NCI-H748 (cell line): Measurements from ENCODE around the gene MYADML2.
A peak's percentile ranks its signal among the peaks of the same experiment; 100 is the strongest.
"Not testable (repeated sequence)": the region's sequence is repeated elsewhere in the genome, so short reads cannot be mapped to it uniquely, and the experiment has no call there.

Experiments
- DNase-seq: peaks from one replicate; lab custom pipeline; 2025; ENCODE audit not compliant: unreplicated experiment; lab: John Stamatoyannopoulos, UW

MYADML2 gene

DNA sequence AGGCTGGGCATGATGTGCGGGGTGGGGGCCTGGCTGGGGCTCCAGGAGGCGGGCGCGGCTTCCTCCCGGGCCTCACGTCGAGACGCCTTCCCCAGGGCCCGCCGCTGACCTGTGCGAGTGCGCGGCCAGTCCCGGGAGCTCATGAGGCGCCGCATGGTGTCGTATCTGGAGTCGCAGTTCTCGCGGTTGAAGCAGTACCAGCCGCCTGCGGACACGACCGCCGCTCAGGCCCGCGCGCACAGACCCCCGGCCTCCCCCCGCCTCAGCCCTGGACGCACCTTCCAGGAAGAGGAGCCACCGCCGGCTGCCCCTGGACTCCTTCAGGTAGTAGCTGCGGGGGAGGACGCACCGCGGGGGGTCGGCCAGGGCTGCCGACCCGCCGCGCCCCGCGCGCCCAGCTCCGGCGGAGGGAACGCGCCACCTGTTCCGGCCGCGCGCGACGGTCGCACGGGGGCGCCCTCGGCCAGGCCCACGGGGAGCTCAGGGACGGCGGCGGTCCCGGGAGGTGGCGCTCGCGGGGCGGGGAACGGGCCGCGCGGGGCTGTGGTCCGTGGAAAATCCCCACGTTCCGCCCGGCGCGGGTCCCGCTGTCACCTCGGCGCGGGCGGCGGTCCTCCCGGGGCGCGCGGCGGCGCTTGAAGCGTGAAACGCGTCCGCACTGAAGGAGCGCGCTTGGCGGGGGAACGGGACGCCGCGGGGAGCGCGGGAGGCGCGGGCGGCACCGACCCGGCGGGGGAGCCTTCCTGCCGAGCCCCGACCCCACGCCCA, 12.5 kb upstream of the MYADML2 start:
- DNase-seq, result peak; percentile 73

DNA sequence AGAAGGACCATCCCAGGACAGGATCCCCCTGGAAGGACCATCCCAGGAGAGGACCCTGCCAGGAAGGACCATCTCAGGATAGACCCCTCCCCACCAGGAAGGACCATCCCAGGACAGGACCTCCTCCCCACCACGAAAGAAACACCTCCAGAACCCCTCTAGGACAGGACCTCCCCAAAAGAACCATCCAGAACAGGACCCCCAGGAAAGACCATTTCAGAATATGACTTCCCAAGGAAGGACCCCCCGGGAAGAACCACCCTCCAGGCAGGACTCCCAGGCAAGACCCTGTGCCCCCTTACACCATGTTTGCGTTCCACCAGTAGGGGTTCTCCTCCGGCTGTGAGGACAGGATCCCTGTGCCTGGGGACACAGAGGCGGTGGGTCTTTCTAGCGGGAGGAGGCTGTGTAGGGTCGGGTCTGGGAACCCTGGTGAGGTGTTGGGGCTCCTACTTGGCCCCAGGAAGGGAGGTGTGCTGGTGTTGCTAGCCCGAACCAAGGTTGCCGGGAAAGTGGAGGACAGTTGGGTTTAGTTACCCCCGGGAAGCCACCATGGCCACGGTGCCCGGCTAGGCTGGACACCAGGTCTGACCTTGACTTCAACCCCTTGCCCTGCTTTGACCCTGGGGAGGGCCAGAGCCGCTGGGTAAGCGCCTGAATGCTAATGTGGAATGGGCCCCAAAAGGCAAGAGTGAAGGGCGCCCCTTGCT, 11.8 kb upstream of the MYADML2 start:
- DNase-seq, result no peak

DNA sequence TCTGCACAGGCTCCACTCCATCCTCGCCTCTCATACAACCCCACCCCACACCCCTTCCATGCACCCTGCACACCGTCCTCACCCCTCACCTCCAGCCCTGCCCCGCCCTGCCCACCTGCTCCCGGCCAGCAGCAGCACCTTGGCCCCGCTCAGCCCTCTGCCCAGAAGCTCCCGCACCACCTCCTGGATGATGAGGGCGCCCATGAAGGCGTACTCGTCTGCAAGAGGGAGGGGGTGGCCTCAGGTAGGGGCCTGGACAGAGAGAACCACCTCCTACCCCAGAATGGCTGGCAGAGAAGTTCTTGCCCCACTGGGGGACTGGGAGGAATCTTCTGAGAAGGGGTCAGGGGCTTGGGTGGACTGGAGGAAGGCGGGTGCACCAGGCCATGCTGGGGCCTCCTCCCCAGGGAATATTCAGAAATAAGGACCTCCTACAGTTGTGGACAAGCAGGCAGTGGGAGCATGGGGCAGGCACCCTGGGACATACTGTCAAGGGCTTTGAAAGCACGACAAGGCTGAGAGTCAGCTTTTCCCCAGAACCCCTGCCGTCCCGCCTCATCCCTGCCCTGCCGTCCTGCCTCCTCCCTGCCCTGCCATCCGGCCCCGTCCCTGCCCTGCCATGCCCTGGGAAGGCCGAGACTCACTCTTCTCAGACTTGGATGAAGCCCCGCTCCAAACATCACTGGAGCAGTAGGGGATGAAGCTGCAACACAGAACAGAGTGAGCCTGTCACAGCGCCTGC, 10.8 kb upstream of the MYADML2 start:
- no peak for DNase-seq

DNA sequence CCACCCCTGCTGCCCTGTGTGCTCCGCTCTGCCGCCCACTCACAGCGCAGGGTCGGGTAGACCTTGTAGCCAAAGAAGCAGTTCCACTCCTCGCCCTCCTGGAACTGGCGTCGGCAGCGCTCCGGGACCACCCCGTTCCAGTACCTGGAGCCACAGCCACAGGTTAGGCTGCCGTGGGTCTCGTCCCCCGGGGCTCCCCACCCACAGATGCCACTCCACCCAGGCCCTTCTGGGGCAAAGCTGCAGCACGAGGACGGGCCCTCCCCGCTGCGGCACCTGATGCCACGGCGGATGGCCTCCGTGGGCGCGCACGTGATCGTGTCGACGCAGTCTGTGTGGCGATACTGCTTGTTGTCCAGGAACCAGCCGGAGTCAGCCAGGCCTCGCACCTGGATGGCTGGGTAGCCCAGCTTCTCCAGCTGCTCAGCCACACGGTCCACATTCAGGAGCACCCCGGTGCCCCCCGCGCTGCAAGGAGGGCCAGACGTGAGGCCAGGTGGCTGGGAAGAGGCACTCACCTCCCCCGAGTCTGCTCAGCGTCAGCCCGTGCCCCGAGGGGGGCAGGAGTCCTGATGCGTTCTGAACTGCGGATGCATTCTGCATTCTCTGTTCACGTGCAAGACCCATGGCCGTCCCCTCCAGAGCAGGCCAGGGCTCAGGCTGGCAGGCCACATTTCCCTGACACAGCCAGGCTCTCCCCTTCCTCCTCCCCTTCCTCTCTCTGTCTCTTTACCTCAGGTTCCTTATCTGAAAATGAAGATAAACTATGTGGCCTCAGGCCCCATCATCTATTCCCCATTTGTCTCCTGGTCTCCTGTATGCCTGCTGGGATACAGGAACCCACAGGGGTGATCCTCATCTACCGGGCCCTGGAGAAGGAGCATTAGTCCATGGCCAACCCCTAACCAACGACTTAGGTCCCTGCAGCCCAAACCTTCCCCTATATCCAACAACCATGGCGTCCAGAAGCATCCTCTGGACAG, 9.9 kb upstream of the MYADML2 start:
- no peak for DNase-seq

DNA sequence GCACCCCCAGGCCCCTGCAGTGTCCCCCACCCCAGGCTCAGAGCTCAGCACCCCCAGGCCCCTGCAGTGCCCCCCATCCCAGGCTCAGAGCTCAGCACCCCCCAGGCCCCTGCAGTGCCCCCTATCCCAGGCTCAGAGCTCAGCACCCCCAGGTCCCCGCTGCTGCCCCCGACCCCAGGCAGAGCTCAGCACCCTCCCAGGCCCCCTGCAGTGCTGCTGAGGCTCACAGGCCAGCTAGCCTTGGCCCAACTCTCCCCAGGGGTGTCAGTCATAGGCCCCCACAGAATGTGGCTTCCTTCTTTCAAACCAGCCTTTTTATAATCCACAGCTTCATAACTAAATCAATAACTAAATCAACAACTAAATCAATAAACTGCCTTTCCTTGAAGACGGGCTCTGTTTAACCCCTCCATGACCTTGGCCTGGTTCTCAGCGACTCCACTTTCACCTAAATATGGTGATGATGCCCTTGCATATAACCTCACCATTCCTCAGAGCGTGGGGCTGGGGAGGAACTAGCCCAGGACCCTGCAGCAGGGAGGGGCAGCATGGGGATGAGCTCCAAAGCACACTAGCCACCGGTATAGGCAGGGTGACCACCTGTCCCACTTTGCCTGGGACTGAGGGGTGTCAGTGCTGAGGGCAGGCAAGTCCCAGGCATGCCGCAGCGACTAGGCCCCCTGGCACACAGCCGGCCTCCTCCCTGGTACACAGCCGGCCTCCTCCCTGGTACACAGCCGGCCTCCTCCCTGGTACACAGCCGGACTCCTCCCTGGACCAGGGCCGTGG, 8.9 kb upstream of the MYADML2 start:
- DNase-seq, result no peak

DNA sequence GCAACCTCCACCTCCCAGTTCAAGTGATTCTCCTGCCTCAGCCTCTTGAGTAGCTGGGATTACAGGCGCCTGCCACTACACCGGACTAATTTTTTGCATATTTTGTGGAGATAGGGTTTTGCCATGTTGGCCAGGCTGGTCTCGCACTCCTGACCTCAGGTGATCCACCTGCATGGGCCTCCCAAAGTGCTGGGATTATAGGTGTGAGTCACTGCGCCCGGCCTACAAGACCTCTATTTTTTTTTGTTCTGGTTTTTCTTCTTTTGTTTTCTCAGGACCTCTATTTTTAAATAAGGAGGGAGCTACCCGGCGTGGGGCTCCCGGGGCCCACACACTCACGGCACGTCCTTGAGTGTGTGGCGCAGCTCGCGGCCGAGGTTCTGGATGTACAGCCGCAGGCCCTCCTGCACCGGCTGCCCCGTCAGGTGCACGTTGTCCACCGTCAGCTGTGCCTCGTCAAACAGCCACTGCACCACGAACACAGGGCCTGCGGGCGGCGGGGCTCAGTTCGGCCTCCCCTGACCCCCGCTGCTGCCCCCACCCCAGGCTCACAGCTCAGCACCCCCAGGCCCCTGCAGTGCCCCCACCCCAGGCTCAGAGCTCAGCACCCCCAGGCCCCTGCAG, 8.1 kb upstream of the MYADML2 start:
- no peak for DNase-seq

DNA sequence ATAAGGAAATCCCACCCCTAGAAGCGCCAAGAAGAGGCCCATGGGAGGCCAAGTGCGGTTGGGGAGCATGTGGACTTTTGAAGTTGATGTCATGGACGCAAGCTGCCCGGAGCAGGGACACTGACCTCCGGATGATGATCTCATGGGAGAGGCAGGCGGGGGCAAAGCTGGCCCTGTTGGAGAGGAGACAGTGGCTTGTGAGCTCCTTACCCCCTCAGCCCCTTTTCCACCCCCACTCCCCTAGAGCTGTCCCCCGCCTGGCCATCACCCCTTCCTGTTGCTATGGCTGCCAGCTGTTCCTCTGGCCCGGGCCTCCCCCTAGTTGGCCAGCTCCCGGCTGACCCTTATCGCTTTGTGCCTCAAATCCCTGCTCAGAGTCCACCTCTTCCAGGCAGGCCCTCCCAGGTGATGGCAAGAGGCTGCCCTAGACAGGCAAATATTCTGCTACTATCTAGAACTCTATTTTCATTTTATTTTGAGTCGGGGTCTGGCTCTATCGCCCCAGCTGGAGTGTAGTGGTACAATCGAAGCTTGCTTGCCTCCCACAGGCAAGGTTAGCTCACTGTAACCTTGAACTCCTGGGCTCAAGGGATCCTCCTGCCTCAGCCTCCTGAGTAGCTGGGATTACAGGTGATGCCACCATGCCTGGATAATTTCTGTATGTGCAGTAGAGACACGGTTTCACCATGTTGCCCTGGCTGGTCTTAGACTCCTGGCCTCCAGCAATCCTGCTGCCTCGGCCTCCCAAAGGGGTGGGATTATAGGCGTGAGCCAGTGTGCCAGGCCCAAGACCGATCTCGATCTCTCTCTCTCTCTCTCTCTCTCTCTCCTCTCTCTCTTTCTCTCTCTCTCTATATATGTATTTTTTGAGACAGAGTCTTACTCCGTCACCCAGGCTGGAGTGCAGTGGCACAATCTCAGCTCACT, 7.4 kb upstream of the MYADML2 start:
- DNase-seq, result no peak

DNA sequence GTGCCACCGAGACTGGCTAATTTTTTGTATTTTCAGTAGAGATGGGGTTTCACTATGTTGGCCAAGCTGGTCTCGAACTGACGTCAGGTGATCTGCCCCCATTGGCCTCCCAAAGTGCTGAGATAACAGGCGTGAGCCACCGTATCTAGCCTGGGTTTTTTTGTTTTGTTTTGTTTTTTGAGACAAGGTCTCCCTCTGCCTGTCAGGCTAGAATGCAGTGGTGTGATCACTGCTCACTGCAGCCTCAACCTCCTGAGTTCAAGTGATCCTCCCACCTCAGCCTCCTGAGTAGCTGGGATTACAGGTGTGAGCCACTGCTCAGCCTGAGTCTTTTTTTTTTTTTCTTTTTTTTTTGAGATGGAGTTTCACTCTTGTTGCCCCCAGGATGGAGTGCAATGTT, 6.4 kb upstream of the MYADML2 start:
- not testable (repeated sequence) for DNase-seq

DNA sequence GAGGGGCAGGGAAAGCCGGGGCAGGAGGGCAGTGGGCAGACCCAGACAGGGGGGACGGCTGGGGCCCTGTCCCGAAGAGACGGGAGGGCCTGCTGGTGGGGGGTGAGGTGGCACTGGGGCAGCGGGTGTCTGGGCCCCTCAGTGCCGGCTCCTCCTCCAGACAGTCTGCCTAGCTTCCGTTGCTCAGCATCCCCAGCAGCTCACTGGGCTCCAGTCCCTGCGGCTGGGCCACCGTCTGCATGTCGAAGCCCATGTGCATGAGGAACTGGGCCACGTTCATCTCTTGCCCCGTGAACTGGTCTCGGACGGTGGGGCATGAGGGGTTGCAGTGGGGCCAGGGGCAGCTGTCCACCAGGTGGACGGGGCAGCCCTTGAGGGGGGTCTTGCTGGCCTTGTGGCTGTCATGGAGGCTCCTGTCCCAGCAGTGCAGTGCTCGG, 5.8 kb upstream of the MYADML2 start:
- DNase-seq, result no peak

DNA sequence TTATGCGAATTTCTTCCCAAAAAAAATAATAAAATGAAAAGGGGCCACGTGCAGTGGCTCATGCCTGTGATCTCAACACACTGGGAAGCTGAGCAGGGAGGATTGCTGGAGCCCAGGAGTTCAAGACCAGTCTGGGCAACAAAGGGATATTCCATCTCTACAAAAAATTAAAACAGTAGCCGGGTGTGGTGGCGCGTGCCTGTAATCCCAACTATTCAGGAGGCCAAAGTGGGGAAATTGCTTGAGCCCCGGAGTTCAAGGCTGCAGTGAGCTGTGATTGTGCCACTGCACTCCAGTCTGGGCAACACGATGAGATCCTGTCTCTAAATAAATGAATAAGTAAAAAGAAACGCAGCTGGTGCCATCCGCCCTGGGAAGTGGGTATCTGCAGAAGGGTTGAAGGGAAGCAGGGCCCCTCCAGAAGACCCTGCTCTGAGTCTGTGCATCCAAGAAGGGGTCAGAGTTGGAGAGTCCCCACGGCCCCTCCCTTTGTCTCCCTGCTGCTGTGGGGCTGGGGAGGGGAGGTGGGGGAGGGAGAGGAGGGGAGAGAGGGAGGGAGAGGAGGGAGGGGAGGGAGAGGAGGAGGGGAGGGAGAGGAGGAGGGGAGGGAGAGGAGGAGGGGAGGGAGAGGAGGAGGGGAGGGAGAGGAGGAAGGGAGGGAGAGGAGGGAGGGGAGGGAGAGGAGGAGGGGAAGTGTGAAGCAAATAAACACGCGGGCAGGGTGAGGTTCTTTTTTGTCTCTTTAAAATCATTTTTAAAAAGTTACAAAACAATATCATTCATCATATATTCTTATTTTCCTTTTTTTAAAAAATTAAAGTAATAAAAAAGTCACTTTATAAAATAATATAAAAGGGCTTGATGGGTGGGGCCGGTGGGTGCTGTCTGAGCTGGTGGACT, 5.0 kb upstream of the MYADML2 start:
- DNase-seq, result no peak

DNA sequence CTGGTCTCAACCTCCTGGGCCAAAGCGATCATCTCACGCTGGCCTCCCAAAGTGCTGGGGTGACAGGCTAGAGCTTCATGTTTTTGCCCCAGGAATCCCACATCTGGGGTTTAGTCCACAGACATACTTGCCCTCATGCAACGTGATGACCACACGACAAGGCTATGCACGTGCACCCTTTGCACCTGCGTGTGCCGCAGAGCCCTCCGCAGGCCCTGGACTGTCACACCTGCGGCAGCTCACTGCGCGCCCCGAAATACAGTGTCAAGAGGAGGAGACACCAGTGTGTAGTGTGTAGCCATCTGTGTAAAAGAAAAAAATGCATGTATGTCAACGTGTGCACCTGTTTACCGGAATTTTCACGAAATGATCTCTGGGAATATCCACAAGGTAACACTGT, 3.5 kb upstream of the MYADML2 start:
- no peak for DNase-seq

DNA sequence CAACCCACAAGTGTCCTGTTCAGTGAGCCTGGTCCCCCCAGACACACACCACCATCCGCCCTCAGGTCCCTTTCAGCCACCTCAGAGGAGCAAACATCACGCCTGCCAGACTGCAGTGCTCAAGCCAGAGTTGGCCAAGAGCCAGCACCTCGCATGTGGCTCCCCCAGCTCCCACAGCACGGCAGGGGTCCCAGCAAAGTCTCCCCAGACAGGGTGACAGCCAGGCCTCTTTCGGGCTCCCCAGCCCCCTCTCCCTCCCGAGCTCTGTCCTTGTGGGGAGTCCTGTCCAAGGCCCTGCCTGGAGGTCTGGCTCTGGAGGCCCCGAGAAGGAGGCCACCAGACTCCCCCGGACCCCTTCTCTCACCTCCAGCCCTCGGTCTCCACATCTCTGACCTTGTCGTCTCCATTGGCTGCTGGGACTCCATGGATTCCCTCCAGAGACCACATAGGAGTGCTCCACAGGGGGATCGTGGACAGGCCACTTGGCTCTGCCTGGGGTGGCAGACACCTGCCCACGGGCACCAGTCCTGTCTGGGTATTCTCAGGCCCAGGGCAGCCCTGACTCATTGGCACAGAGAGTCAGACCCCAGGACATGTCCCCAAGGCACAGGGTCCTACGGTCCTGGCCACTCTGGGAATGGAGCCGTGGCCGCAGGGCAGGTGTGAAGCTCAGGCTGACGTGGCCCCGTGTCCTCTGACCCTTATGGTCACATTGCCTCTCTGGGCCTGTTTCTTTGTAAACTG, 1.8 kb upstream of the MYADML2 start:
- no peak for DNase-seq

DNA sequence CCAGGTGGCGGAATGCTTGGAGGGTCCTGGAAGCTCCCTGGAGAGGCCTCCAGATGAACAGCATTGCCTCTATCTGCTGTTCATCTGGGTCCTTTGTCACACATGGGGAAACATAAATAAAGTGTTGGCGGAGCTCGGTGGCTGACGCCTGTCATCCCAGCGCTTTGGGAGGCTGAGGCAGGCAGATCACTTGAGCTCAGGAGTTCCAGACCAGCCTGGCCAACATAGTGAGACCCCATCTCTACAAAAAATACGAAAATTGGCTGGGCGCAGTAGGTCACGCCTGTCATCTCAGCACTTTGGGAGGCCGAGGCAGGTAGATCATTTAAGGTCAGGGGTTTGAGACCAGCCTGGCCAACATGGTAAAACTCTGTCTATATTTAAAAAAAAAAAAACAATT, 2.2 kb downstream of the MYADML2 start:
- no peak for DNase-seq

DNA sequence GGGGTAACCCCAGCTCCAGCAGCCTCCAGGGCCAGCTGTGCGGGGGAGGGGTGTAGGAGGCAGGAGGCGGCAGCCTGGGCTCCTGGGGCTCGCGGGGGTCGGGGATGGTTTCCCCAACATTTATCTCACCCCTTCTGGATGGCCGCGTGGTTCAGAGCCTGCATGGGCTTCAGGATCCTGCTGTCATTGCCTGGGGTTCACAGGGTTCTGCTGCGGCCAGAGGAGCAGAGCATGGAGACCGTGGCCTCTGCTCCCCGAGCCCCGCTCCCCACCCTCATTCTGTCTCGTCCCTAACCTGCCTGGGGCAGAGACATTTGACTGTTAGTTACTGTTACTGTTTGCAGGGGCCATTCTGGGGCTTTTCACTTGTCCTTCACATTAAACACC, 4.9 kb downstream of the MYADML2 start:
- DNase-seq, result no peak

DNA sequence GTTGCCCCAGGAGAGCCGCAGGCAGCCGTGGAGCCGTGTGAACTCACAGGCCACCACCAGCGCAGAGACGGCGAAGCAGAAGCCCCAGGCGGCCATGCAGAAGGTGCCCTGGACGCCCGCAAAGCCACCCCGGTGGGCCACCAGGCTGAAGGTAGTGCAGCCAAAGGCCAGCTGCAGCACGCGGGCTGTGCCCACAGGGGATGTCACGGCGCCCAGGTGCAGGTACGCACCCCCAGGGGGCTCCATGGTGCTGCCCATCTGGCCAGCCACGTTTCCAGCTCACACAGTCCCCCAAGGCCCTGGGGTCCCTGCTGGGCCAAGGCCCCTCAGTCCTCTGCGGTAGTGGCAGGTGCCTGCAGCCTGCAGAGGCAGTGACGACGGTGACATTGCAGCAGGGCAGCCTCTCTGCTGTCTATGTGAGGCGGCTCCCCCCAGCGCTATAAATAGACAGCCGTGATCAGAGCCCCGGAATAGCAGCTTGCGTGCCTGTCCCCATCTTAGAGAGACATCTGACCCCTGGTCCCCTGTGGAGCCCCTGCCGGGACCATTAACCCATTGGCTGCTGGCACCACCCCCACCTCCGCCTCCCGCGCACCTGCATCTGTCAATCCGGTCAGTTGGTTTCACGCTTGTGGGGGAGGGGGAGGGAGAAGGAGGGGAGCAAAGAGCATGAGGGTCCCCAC, 5.4 kb downstream of the MYADML2 start:
- peak; percentile 22 for DNase-seq
